GM19324 (cell line): ENCODE results near the gene KIF1A.
"Not testable (repeated sequence)": the region's sequence is repeated elsewhere in the genome, so short reads cannot be mapped to it uniquely, and the experiment has no call there.

Source experiments
- ATAC-seq: cut with Tn5 transposase; IDR thresholded peaks from one replicate; pipeline ENCODE4 v1.9.1; 2021; ENCODE audit warnings: mild to moderate bottlenecking, moderate library complexity; ENCODE audit not compliant: unreplicated experiment, low FRiP score

The KIF1A gene

GRCh38 chr2:240689975-240690374 lies 130.0 kb downstream of the KIF1A start:
- ATAC-seq, result no peak

GRCh38 chr2:240688553-240688919 lies 131.5 kb downstream of the KIF1A start:
- no peak for ATAC-seq

- no peak for ATAC-seq
Measured at GRCh38 chr2:240687741-240688552, 132.1 kb downstream of the KIF1A start.

- no peak for ATAC-seq
Measured at GRCh38 chr2:240687045-240687740, 132.8 kb downstream of the KIF1A start.

GRCh38 chr2:240686460-240686859 lies 133.6 kb downstream of the KIF1A start:
- no peak for ATAC-seq

GRCh38 chr2:240685771-240686371 lies 134.1 kb downstream of the KIF1A start:
- ATAC-seq, result no peak

GRCh38 chr2:240683980-240684728 lies 135.9 kb downstream of the KIF1A start:
- not testable (repeated sequence) for ATAC-seq

- not testable (repeated sequence) for ATAC-seq
Measured at GRCh38 chr2:240683329-240683979, 136.6 kb downstream of the KIF1A start.

GRCh38 chr2:240682431-240683224 lies 137.4 kb downstream of the KIF1A start, which contains the start of gene AQP12B:
TSS of gene AQP12B (minus strand) at chr2:240682885. CDS start at chr2:240682837, 48 bp downstream.
- ATAC-seq, result not testable (repeated sequence)

- not testable (repeated sequence) for ATAC-seq
Measured at GRCh38 chr2:240680185-240680584, 139.8 kb downstream of the KIF1A start.

GRCh38 chr2:240678909-240679308 lies 141.1 kb downstream of the KIF1A start:
- ATAC-seq, result not testable (repeated sequence)

GRCh38 chr2:240678043-240678442 lies 142.0 kb downstream of the KIF1A start:
- not testable (repeated sequence) for ATAC-seq

- ATAC-seq, result not testable (repeated sequence)
Measured at GRCh38 chr2:240675345-240675744, 144.7 kb downstream of the KIF1A start.

GRCh38 chr2:240674461-240675184 lies 145.4 kb downstream of the KIF1A start:
- ATAC-seq, result not testable (repeated sequence)

GRCh38 chr2:240672701-240673190 lies 147.3 kb downstream of the KIF1A start:
- ATAC-seq, result no peak

GRCh38 chr2:240672076-240672700 lies 147.8 kb downstream of the KIF1A start:
- no peak for ATAC-seq

GRCh38 chr2:240670950-240671349 lies 149.1 kb downstream of the KIF1A start:
- no peak for ATAC-seq

GRCh38 chr2:240670402-240670801 lies 149.6 kb downstream of the KIF1A start:
- no peak for ATAC-seq
